ENCODE data around the gene KTN1.

DNA sequence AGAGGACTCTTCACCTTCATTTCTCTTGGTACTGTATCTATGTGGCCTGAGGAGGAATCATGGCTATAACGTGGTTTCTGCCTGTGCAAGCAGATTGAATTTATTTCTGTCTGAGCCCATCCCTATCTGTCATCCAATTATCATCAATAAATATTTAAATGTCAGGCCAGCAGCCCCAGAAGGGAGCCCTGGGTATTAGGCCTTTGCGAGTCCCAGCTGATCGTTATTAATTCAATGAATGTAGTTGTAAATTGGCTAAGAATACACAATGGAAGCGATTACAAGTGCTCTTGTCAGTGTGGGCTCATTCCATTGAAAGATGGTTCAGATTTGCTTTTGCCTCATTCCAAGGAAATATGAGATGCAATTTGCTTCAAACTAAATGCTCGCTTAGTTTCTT, 142.0 kb downstream of the KTN1 start:
- TF ChIP-seq POLR2AphosphoS5 (IDR thresholded peaks at IDR 0.05) = no peak
- TF ChIP-seq, protein P1, sequence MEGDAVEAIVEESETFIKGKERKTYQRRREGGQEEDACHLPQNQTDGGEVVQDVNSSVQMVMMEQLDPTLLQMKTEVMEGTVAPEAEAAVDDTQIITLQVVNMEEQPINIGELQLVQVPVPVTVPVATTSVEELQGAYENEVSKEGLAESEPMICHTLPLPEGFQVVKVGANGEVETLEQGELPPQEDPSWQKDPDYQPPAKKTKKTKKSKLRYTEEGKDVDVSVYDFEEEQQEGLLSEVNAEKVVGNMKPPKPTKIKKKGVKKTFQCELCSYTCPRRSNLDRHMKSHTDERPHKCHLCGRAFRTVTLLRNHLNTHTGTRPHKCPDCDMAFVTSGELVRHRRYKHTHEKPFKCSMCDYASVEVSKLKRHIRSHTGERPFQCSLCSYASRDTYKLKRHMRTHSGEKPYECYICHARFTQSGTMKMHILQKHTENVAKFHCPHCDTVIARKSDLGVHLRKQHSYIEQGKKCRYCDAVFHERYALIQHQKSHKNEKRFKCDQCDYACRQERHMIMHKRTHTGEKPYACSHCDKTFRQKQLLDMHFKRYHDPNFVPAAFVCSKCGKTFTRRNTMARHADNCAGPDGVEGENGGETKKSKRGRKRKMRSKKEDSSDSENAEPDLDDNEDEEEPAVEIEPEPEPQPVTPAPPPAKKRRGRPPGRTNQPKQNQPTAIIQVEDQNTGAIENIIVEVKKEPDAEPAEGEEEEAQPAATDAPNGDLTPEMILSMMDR (IDR thresholded peaks at IDR 0.05) = no peak

Data from breast epithelium (tissue), 3 donors.